Measurements from ENCODE around the gene KRT4.

KRT4 gene

GRCh38 chr12:52813203-52813819 is 605 bp downstream of the KRT4 start:
- in situ Hi-C loops (cut with HindIII; ENCODE audit: low sequenced_read_pairs): no loop called here
- no peak for TF ChIP-seq CTCF (IDR thresholded peaks at IDR 0.05; ENCODE audit: low read depth, low read length)
- DNase-seq (ENCODE audit: low read depth, low spot score): no peak
- H3K4me3 ChIP-seq (ENCODE audit: low read depth, low read length): no peak overlapping the region

- H3K4me3 ChIP-seq (ENCODE audit: low read depth, low read length): no peak overlapping the region
- no peak for TF ChIP-seq CTCF (IDR thresholded peaks at IDR 0.05; ENCODE audit: low read depth, low read length)
- in situ Hi-C loops (cut with HindIII; ENCODE audit: low sequenced_read_pairs): no loop called here
- DNase-seq (ENCODE audit: low read depth, low spot score): no peak
Observed at GRCh38 chr12:52812749-52813148, 1.2 kb downstream of the KRT4 start.

GRCh38 chr12:52812073-52812400 is 1.9 kb downstream of the KRT4 start:
- TF ChIP-seq CTCF (IDR thresholded peaks at IDR 0.05; ENCODE audit: low read depth, low read length): no peak
- no peak overlapping the region for H3K4me3 ChIP-seq (ENCODE audit: low read depth, low read length)
- in situ Hi-C loops (cut with HindIII; ENCODE audit: low sequenced_read_pairs): no loop called here
- no peak for DNase-seq (ENCODE audit: low read depth, low spot score)

- no peak overlapping the region for H3K4me3 ChIP-seq (ENCODE audit: low read depth, low read length)
- no peak for TF ChIP-seq CTCF (IDR thresholded peaks at IDR 0.05; ENCODE audit: low read depth, low read length)
- DNase-seq (ENCODE audit: low read depth, low spot score): no peak
- in situ Hi-C loops (cut with HindIII; ENCODE audit: low sequenced_read_pairs): no loop called here
Observed at GRCh38 chr12:52811191-52812072, 2.5 kb downstream of the KRT4 start.

GRCh38 chr12:52810554-52810953 is 3.4 kb downstream of the KRT4 start:
- in situ Hi-C loops (cut with HindIII; ENCODE audit: low sequenced_read_pairs): no loop called here
- no peak for TF ChIP-seq CTCF (IDR thresholded peaks at IDR 0.05; ENCODE audit: low read depth, low read length)

GRCh38 chr12:52809166-52809565 is 4.8 kb downstream of the KRT4 start:
- in situ Hi-C loops (cut with HindIII; ENCODE audit: low sequenced_read_pairs): no loop called here
- no peak overlapping the region for H3K4me3 ChIP-seq (ENCODE audit: low read depth, low read length)
- no peak for TF ChIP-seq CTCF (IDR thresholded peaks at IDR 0.05; ENCODE audit: low read depth, low read length)
- DNase-seq (ENCODE audit: low read depth, low spot score): no peak

More at GRCh38 chr12:52810554-52810953, 3.4 kb downstream of the KRT4 start:
- DNase-seq (ENCODE audit: low read depth, low spot score): no peak
- H3K4me3 ChIP-seq (ENCODE audit: low read depth, low read length): no peak overlapping the region
